Neuronal stem cell (in vitro differentiated cells): Measurements from ENCODE around the gene SIX5.

ENCODE experiments used
- DNase-seq: peaks from one replicate; pipeline ENCODE4 v3.0.0-alpha.2; 2013; ENCODE audit warnings: low spot score
- H2AFZ ChIP-seq: one replicate; pipeline ENCODE4 v1.6.1; 2013; ENCODE audit warnings: mild to moderate bottlenecking, low read length, inconsistent platforms
- H2AK5ac ChIP-seq: 2 replicates; pipeline ENCODE4 v1.6.1; 2013; ENCODE audit warnings: low read depth, mild to moderate bottlenecking, inconsistent platforms, low read length, moderate library complexity, mixed read lengths
- H2BK120ac ChIP-seq: 2 replicates; pipeline ENCODE4 v1.6.1; 2013; ENCODE audit warnings: low read depth, mild to moderate bottlenecking, inconsistent platforms, low read length, moderate library complexity, mixed read lengths
- H2BK12ac ChIP-seq: one replicate; pipeline ENCODE4 v1.6.1; 2013; ENCODE audit warnings: low read length, inconsistent platforms
- H2BK15ac ChIP-seq: 2 replicates; pipeline ENCODE4 v1.6.1; 2013; ENCODE audit warnings: mild to moderate bottlenecking, low read length, inconsistent platforms, mixed read lengths
- H2BK5ac ChIP-seq: one replicate; pipeline ENCODE4 v1.6.1; 2013; ENCODE audit warnings: inconsistent platforms, mild to moderate bottlenecking, low read length, moderate library complexity
- H3K14ac ChIP-seq: one replicate; pipeline ENCODE4 v1.6.1; 2013; ENCODE audit warnings: low read length, inconsistent platforms
- H3K18ac ChIP-seq: 2 replicates; pipeline ENCODE4 v1.6.1; 2013; ENCODE audit warnings: low read length, inconsistent platforms
- H3K23ac ChIP-seq: 2 replicates; pipeline ENCODE4 v1.6.1; 2013; ENCODE audit warnings: low read depth, mild to moderate bottlenecking, mixed read lengths, low read length, inconsistent platforms; ENCODE audit not compliant: poor library complexity
- H3K27ac ChIP-seq: replicated peaks from 3 replicates; pipeline ENCODE4 v1.5.1; 2013; ENCODE audit warnings: low read length, inconsistent platforms
- H3K27me3 ChIP-seq, 3 experiments: 2 replicates each; pipeline ENCODE4 v1.6.1; 2013; ENCODE audit warnings: low read length in 3 of 3, mild to moderate bottlenecking in 2 of 3, inconsistent platforms in 1 of 3, low read depth in 1 of 3, mixed read lengths in 1 of 3, moderate library complexity in 1 of 3; ENCODE audit not compliant: control insufficient read depth in 3 of 3, insufficient read depth in 3 of 3
- H3K36me3 ChIP-seq, 2 donors: replicated peaks in 1 of 2; 2 replicates each; pipeline ENCODE4 v1.6.1; 2013; ENCODE audit warnings: low read length in 2 of 2; ENCODE audit not compliant: control insufficient read depth in 2 of 2, insufficient read depth in 2 of 2
- H3K4ac ChIP-seq: 2 replicates; pipeline ENCODE4 v1.6.1; 2013; ENCODE audit warnings: inconsistent platforms, mild to moderate bottlenecking, low read length, moderate library complexity
- H3K4me1 ChIP-seq, 2 donors: 1 replicate in 1 of 2; 2 replicates in 1 of 2; pipeline ENCODE4 v1.6.1; 2013; ENCODE audit warnings: low read length in 2 of 2, low read depth in 1 of 2; ENCODE audit not compliant: control insufficient read depth in 2 of 2, insufficient read depth in 1 of 2
- H3K4me2 ChIP-seq: one replicate; pipeline ENCODE4 v1.6.1; 2013; ENCODE audit warnings: mild to moderate bottlenecking, low read length, inconsistent platforms; ENCODE audit not compliant: insufficient read depth, poor library complexity, severe bottlenecking
- H3K4me3 ChIP-seq, 2 donors: 2 replicates each; pipeline ENCODE4 v1.5.1; 2013; ENCODE audit warnings: low read length in 2 of 2, mild to moderate bottlenecking in 2 of 2, inconsistent platforms in 1 of 2, moderate library complexity in 1 of 2
- H3K79me1 ChIP-seq: one replicate; pipeline ENCODE4 v1.6.1; 2013; ENCODE audit warnings: low read depth, mild to moderate bottlenecking, inconsistent platforms, low read length, moderate library complexity
- H3K9ac ChIP-seq: one replicate; pipeline ENCODE4 v1.6.1; 2013; ENCODE audit warnings: mild to moderate bottlenecking, low read depth, low read length, inconsistent platforms; ENCODE audit not compliant: poor library complexity
- H3K9me3 ChIP-seq, 2 donors: replicated peaks in 1 of 2; 2 replicates each; pipeline versions ENCODE3 to v1.6.1; 2013; ENCODE audit warnings: low read length in 2 of 2, mild to moderate bottlenecking in 2 of 2, inconsistent platforms in 1 of 2, low read depth in 1 of 2, mixed read lengths in 1 of 2, moderate library complexity in 1 of 2; ENCODE audit not compliant: control insufficient read depth in 2 of 2, insufficient read depth in 1 of 2
- H4K8ac ChIP-seq: one replicate; pipeline ENCODE4 v1.6.1; 2013; ENCODE audit warnings: low read depth, mild to moderate bottlenecking, inconsistent platforms, low read length, moderate library complexity
- H4K91ac ChIP-seq: one replicate; pipeline ENCODE4 v1.6.1; 2013; ENCODE audit warnings: low read length, low read depth, mild to moderate bottlenecking, inconsistent platforms; ENCODE audit not compliant: poor library complexity
- WGBS, 2 donors: extraction: QIAGEN DNeasy Blood & Tissue Kit; methylation state at CpG; one replicate each; pipeline ENCODE4 v1.1.7; 2013; ENCODE audit warnings: missing lambda C conversion rate in 2 of 2, mixed read lengths in 1 of 2; ENCODE audit not compliant: insufficient read length in 2 of 2, insufficient replicate concordance in 1 of 2; ENCODE audit errors: extremely low coverage in 2 of 2; 5-methylcytosine and 5-hydroxymethylcytosine counted together

The SIX5 gene

GRCh38 chr19:45816236-45817009, 47.4 kb upstream of the SIX5 start:
- peak overlapping the region; percentile 53 for H3K9ac ChIP-seq
- H3K18ac ChIP-seq = peak overlapping the region; percentile 93
- H2BK120ac ChIP-seq = peak overlapping the region; percentile 93
- peak overlapping the region; percentile 86 for H2BK15ac ChIP-seq
- peak overlapping the region; percentile 58 for H3K4ac ChIP-seq
- H3K14ac ChIP-seq = peak overlapping the region; percentile 11
- peak overlapping the region; percentile 56 to 73 for H3K4me3 ChIP-seq
- H3K23ac ChIP-seq = peak overlapping the region; percentile 14
- H3K27ac ChIP-seq = peak overlapping the region; percentile 56
- peaks cover 16 to 22% of the 10 kb centered on the region in 2 donors for H3K4me1 ChIP-seq
- H4K8ac ChIP-seq = peak overlapping the region; percentile 48
- WGBS, 2 donors = no CpG with 5 or more reads among the region's 18 CpGs
- no peak for DNase-seq
- no peaks in the 10 kb centered on the region for H3K9me3 ChIP-seq
- peaks cover 13 to 32% of the 10 kb centered on the region in 2 donors for H3K36me3 ChIP-seq
- H2BK12ac ChIP-seq = no peak overlapping the region
- H2BK5ac ChIP-seq = peak overlapping the region; percentile 62
- no peaks in the 10 kb centered on the region for H3K79me1 ChIP-seq
- peaks cover 0 to 8% (median 0%) of the 10 kb centered on the region in 3 experiments for H3K27me3 ChIP-seq
- peak overlapping the region; percentile 96 for H2AK5ac ChIP-seq
- peak overlapping the region; percentile 26 for H4K91ac ChIP-seq
- H3K4me2 ChIP-seq = peak overlapping the region; percentile 99
- peak overlapping the region; percentile 97 for H2AFZ ChIP-seq

GRCh38 chr19:45815481-45816216, 46.6 kb upstream of the SIX5 start:
- peaks cover 16 to 22% of the 10 kb centered on the region in 2 donors for H3K4me1 ChIP-seq
- H2BK15ac ChIP-seq = peak overlapping the region; percentile 86
- peak overlapping the region; percentile 56 to 73 for H3K4me3 ChIP-seq
- H3K14ac ChIP-seq = no peak overlapping the region
- no peak overlapping the region for H4K91ac ChIP-seq
- H3K79me1 ChIP-seq = no peaks in the 10 kb centered on the region
- H3K9me3 ChIP-seq = no peaks in the 10 kb centered on the region
- peak overlapping the region; percentile 97 for H2AFZ ChIP-seq
- H3K4ac ChIP-seq = no peak overlapping the region
- peak overlapping the region; percentile 56 for H3K27ac ChIP-seq
- peak overlapping the region; percentile 96 for H2AK5ac ChIP-seq
- no peak overlapping the region for H2BK12ac ChIP-seq
- H3K27me3 ChIP-seq = peaks cover 0 to 8% (median 0%) of the 10 kb centered on the region in 3 experiments
- H4K8ac ChIP-seq = no peak overlapping the region
- H3K4me2 ChIP-seq = peak overlapping the region; percentile 99
- peaks cover 7 to 24% of the 10 kb centered on the region in 2 donors for H3K36me3 ChIP-seq
- no CpG with 5 or more reads among the region's 44 CpGs for WGBS, 2 donors
- peak overlapping the region; percentile 89 for H3K23ac ChIP-seq
- peak overlapping the region; percentile 93 for H2BK120ac ChIP-seq
- peak overlapping the region; percentile 62 for H2BK5ac ChIP-seq
- peak overlapping the region; percentile 93 for H3K18ac ChIP-seq
- peak overlapping the region; percentile 67 for H3K9ac ChIP-seq
- DNase-seq = peak; percentile 65

GRCh38 chr19:45814851-45815480, 45.9 kb upstream of the SIX5 start, which contains the start of gene RSPH6A:
Gene RSPH6A, minus strand, starts transcription at chr19:45815308. Its CDS starts 132 bp downstream, at chr19:45815176.
- Histone ChIP-seq H3K27me3 (peaks cover 0 to 8% (median 0%) of the 10 kb centered on the region in 3 experiments), H3K4me3 (peak within 1 kb of the TSS; percentile 56 to 73), H3K27ac (peak within 1 kb of the TSS; percentile 56), H3K4ac (peak within 1 kb of the TSS; percentile 58), H2AFZ (peak within 1 kb of the TSS; percentile 97), H3K23ac (peak within 1 kb of the TSS; percentile 94), H3K9ac (peak within 1 kb of the TSS; percentile 79), H2BK12ac (no peak within 1 kb of the TSS), H4K8ac (no peak within 1 kb of the TSS), H3K18ac (peak within 1 kb of the TSS; percentile 93), H3K9me3 (no peaks in the 10 kb centered on the region), H3K36me3 (peaks cover 5 to 17% of the 10 kb centered on the region in 2 donors), H2AK5ac (peak within 1 kb of the TSS; percentile 96), H2BK5ac (peak within 1 kb of the TSS; percentile 62), H3K14ac (peak within 1 kb of the TSS; percentile 27), H3K79me1 (no peaks in the 10 kb centered on the region), H4K91ac (no peak within 1 kb of the TSS), H3K4me1 (peaks cover 16 to 22% of the 10 kb centered on the region in 2 donors), H2BK120ac (peak within 1 kb of the TSS; percentile 93), H2BK15ac (peak within 1 kb of the TSS; percentile 86), H3K4me2 (peak within 1 kb of the TSS; percentile 99)
- DNase-seq = no peak
- no CpG with 5 or more reads among the region's 40 CpGs for WGBS, 2 donors
